Measurements from ENCODE around the gene EPGN.

The EPGN gene

DNA sequence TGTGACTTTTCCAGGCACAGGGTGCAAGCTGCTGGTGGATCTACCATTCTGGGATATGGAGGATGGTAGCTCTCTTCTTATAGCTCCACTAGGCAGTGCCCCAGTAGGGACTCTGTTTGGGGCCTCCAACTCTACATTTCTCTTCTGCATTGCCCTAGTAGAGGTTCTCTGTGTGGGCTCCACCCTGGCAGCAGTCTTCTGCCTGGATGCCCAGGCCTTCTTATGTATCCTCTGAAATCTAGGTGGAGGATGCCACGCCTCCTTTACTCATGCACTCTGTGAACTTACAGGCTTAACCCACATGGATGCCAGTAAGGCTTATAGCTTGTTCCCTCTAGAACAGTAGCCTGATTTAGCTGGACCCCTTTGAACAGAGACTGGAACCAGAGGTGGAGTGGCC is 35.8 kb downstream of the EPGN start:
- no peaks in the 10 kb centered on the region for H3K9me2 ChIP-seq (replicated peaks; ENCODE audit: low read depth, low read length)
- H2AFZ ChIP-seq (ENCODE audit: low read length), result no peak overlapping the region
- H3K36me3 ChIP-seq (ENCODE audit: insufficient read depth, low read length), result no peaks in the 10 kb centered on the region
- no peak overlapping the region for H3K4me3 ChIP-seq (ENCODE audit: low read length, poor library complexity, severe bottlenecking)
- no peaks in the 10 kb centered on the region for H4K20me1 ChIP-seq (ENCODE audit: insufficient read depth, low read length, poor library complexity, severe bottlenecking)
- H3K27me3 ChIP-seq (ENCODE audit: insufficient read depth, low read length, poor library complexity, severe bottlenecking), result no peaks in the 10 kb centered on the region
- H3F3A ChIP-seq (ENCODE audit: low read depth), result no peaks in the 10 kb centered on the region
- H3K4me2 ChIP-seq (ENCODE audit: low read depth, low read length, poor library complexity, severe bottlenecking), result no peak overlapping the region
- TF ChIP-seq, protein P1, sequence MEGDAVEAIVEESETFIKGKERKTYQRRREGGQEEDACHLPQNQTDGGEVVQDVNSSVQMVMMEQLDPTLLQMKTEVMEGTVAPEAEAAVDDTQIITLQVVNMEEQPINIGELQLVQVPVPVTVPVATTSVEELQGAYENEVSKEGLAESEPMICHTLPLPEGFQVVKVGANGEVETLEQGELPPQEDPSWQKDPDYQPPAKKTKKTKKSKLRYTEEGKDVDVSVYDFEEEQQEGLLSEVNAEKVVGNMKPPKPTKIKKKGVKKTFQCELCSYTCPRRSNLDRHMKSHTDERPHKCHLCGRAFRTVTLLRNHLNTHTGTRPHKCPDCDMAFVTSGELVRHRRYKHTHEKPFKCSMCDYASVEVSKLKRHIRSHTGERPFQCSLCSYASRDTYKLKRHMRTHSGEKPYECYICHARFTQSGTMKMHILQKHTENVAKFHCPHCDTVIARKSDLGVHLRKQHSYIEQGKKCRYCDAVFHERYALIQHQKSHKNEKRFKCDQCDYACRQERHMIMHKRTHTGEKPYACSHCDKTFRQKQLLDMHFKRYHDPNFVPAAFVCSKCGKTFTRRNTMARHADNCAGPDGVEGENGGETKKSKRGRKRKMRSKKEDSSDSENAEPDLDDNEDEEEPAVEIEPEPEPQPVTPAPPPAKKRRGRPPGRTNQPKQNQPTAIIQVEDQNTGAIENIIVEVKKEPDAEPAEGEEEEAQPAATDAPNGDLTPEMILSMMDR (conservative IDR thresholded peaks at IDR 0.05; ENCODE audit: low read length), result no peak
- no peak for TF ChIP-seq EZH2phosphoT487 (IDR thresholded peaks at IDR 0.05; ENCODE audit: borderline replicate concordance)
- H3K9me3 ChIP-seq (ENCODE audit: insufficient read depth, low read depth, low read length), result peaks cover 7% of the 10 kb centered on the region; the same call in 1 of the 2 replicates
- no peak overlapping the region for H3K9ac ChIP-seq (ENCODE audit: low read depth, low read length, poor library complexity, severe bottlenecking)
- H3K4me1 ChIP-seq (ENCODE audit: insufficient read depth, low read length, poor library complexity, severe bottlenecking), result no peaks in the 10 kb centered on the region
- no peaks in the 10 kb centered on the region for H3K79me2 ChIP-seq (ENCODE audit: insufficient read depth, low read length)

DNA sequence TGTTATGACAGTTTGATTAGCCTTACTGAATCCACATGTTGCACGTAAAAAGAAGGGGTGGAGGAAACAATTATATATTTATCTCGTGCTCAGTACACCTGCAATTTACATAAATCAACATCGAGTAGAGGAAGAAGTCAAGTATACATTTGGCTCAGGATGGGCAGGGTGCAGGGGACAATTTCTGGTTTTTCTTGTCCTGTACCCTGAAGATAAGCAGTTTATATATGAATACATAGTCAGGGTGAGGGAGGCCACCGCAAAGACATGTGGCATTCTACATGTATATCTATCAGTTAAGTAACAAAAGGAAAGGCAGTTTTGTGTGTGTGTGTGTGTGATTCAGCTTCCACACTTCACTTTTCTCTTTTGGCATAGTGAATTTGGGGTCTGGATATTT is 45.6 kb downstream of the EPGN start:
- Histone ChIP-seq H3K9ac (ENCODE audit: low read depth, low read length, poor library complexity, severe bottlenecking) (no peak overlapping the region), H3K9me2 (replicated peaks; ENCODE audit: low read depth, low read length) (no peaks in the 10 kb centered on the region), H3K79me2 (ENCODE audit: insufficient read depth, low read length) (no peaks in the 10 kb centered on the region), H2AFZ (ENCODE audit: low read length) (no peak overlapping the region), H3K27me3 (ENCODE audit: insufficient read depth, low read length, poor library complexity, severe bottlenecking) (no peaks in the 10 kb centered on the region), H3K4me1 (ENCODE audit: insufficient read depth, low read length, poor library complexity, severe bottlenecking) (no peaks in the 10 kb centered on the region), H3K4me2 (ENCODE audit: low read depth, low read length, poor library complexity, severe bottlenecking) (no peak overlapping the region), H3F3A (ENCODE audit: low read depth) (no peaks in the 10 kb centered on the region), H3K9me3 (ENCODE audit: insufficient read depth, low read depth, low read length) (no peaks in the 10 kb centered on the region), H3K36me3 (ENCODE audit: insufficient read depth, low read length) (no peaks in the 10 kb centered on the region), H4K20me1 (ENCODE audit: insufficient read depth, low read length, poor library complexity, severe bottlenecking) (no peaks in the 10 kb centered on the region), H3K4me3 (ENCODE audit: low read length, poor library complexity, severe bottlenecking) (no peak overlapping the region)
- no peak for TF ChIP-seq EZH2phosphoT487 (IDR thresholded peaks at IDR 0.05; ENCODE audit: borderline replicate concordance)
- TF ChIP-seq, protein P1 (conservative IDR thresholded peaks at IDR 0.05; ENCODE audit: low read length), result no peak

DNA sequence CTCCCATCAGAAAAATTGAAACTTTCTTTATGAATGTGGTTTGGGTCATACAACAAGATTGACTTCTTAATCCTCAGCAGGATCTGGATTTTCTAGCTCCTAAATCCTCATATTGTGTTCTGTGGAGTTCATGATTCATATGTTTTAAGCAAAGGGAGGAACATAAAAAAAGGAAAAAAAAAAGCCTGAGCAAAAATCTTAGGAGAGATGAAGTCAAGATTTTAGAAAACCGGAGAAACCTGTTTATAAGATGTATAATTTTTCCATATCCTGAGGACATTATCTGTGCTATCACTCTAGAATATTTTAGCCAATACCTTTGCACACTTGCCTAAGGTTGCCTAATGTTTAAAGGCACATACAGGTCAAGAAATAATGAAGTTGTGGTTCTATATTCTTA is 49.7 kb downstream of the EPGN start:
- TF ChIP-seq EZH2phosphoT487 (IDR thresholded peaks at IDR 0.05; ENCODE audit: borderline replicate concordance), result no peak
- TF ChIP-seq, protein P1 (conservative IDR thresholded peaks at IDR 0.05; ENCODE audit: low read length), result no peak
- Histone ChIP-seq H3K9me2 (replicated peaks; ENCODE audit: low read depth, low read length) (no peaks in the 10 kb centered on the region), H3K27me3 (ENCODE audit: insufficient read depth, low read length, poor library complexity, severe bottlenecking) (no peaks in the 10 kb centered on the region), H3K4me1 (ENCODE audit: insufficient read depth, low read length, poor library complexity, severe bottlenecking) (no peaks in the 10 kb centered on the region), H3K4me2 (ENCODE audit: low read depth, low read length, poor library complexity, severe bottlenecking) (no peak overlapping the region), H3F3A (ENCODE audit: low read depth) (no peaks in the 10 kb centered on the region), H4K20me1 (ENCODE audit: insufficient read depth, low read length, poor library complexity, severe bottlenecking) (no peaks in the 10 kb centered on the region), H3K9me3 (ENCODE audit: insufficient read depth, low read depth, low read length) (no peaks in the 10 kb centered on the region), H3K79me2 (ENCODE audit: insufficient read depth, low read length) (no peaks in the 10 kb centered on the region), H3K4me3 (ENCODE audit: low read length, poor library complexity, severe bottlenecking) (no peak overlapping the region), H3K36me3 (ENCODE audit: insufficient read depth, low read length) (no peaks in the 10 kb centered on the region), H3K9ac (ENCODE audit: low read depth, low read length, poor library complexity, severe bottlenecking) (no peak overlapping the region), H2AFZ (ENCODE audit: low read length) (no peak overlapping the region)
